HepG2 (cell line): ENCODE data around the gene EXOC3L2. TPM values are rescaled to one million over a fixed set of nuclear protein-coding genes. Genes with fewer than 3 reads are reported as not detected.

Experiments
- ATAC-seq: fragments of 200-7000 bp; cut with Tn5 transposase; 3 replicates; pipeline ENCODE4 v1.9.1; 2020; ENCODE audit warnings: mild to moderate bottlenecking, moderate library complexity
- BruUV-seq: library from RNA; stranded (reverse); fragments of 400-500 nt; replicated peaks from 2 replicates; lab custom pipeline; 2021; lab: Mats Ljungman, UMichigan
- CTCF ChIA-PET: fragments of 300-600 bp; formaldehyde crosslinking; extraction: SDS; loops from one replicate; lab custom pipeline; 2021; ENCODE audit warnings: low total read pairs, inconsistent platforms, low intra/inter-chr PET ratio; lab: Yijun Ruan, JAX
- POLR2A ChIA-PET: fragments of 350-600 bp; sonication (Branson Sonifier 250); formaldehyde crosslinking; loops from one replicate; lab custom pipeline; 2020; ENCODE audit warnings: antibody characterized with exemption, inconsistent platforms; lab: Yijun Ruan, JAX
- DNase-seq: peaks from one replicate; pipeline ENCODE4 v3.0.0-alpha.2; 2015; ENCODE audit warnings: low spot score
- FAIRE-seq: peaks from 3 replicates; lab custom pipeline; 2011; peaks lifted over from hg19 to GRCh38; lab: Jason Lieb, UNC
- H2AFZ ChIP-seq: one replicate; pipeline ENCODE4 v1.6.1; 2011; ENCODE audit warnings: low read length, inconsistent platforms
- H3K27ac ChIP-seq: fragments of 300-600 bp; 3 replicates; pipeline ENCODE4 v1.8.0; 2011; ENCODE audit warnings: mixed run types, mild to moderate bottlenecking, mixed read lengths, low read length, inconsistent platforms; ENCODE audit not compliant: insufficient read depth; ENCODE audit errors: extremely low read length
- H3K27me3 ChIP-seq, 2 experiments: fragments of 200-600 bp in 1 of 2; 2 replicates in 1 of 2; 3 replicates in 1 of 2; pipeline versions ENCODE4 v1.6.0 to v1.8.0; 2011; ENCODE audit warnings: low read length in 2 of 2, mild to moderate bottlenecking in 2 of 2, moderate library complexity in 2 of 2, inconsistent platforms in 1 of 2; ENCODE audit not compliant: insufficient read depth in 2 of 2, control insufficient read depth in 1 of 2
- H3K36me3 ChIP-seq, 2 experiments: fragments of 200-600 bp in 1 of 2; replicated peaks in 1 of 2; 2 replicates in 1 of 2; 3 replicates in 1 of 2; pipeline versions ENCODE4 v1.5.1 to v1.8.0; 2011; ENCODE audit warnings: low read length in 2 of 2, inconsistent platforms in 1 of 2; ENCODE audit not compliant: insufficient read depth in 2 of 2, control insufficient read depth in 1 of 2
- H3K4me1 ChIP-seq: 2 replicates; pipeline ENCODE4 v1.5.1; 2012; ENCODE audit warnings: low read length, inconsistent platforms; ENCODE audit not compliant: insufficient read depth
- H3K4me2 ChIP-seq: 2 replicates; pipeline ENCODE4 v1.6.0; 2011; ENCODE audit warnings: low read depth, low read length, inconsistent platforms
- H3K4me3 ChIP-seq, 3 experiments: fragments of 200-600 bp in 1 of 3; sonication (generic), shearing (Covaris generic) in 1 of 3; replicated peaks in 1 of 3; 2 replicates each; pipeline ENCODE4 v1.5.1; 2011 to 2016; ENCODE audit warnings: low read length in 3 of 3, inconsistent platforms in 2 of 3, low read depth in 2 of 3, mild to moderate bottlenecking in 2 of 3, control low read depth in 1 of 3, mixed read lengths in 1 of 3; ENCODE audit not compliant: insufficient read depth in 1 of 3
- H3K79me2 ChIP-seq: one replicate; pipeline ENCODE4 v1.6.1; 2011; ENCODE audit warnings: low read length, inconsistent platforms; ENCODE audit not compliant: insufficient read depth
- H3K9ac ChIP-seq: 2 replicates; pipeline ENCODE4 v1.6.0; 2011; ENCODE audit warnings: mild to moderate bottlenecking, low read depth, low read length, inconsistent platforms; ENCODE audit not compliant: insufficient read depth
- H3K9me3 ChIP-seq: 2 replicates; pipeline ENCODE4 v1.5.1; 2012; ENCODE audit warnings: mild to moderate bottlenecking, low read length
- H4K20me1 ChIP-seq: 2 replicates; pipeline ENCODE4 v1.6.0; 2011; ENCODE audit warnings: inconsistent platforms, mild to moderate bottlenecking, low read length, moderate library complexity; ENCODE audit not compliant: insufficient read depth
- CAMTA2 ChIP-seq: sonication (generic); formaldehyde crosslinking; IDR thresholded peaks from 2 replicates; pipeline ENCODE4 v1.4.0; 2020; ENCODE audit warnings: mild to moderate bottlenecking, missing genetic modification reagents, borderline replicate concordance
- MAFF ChIP-seq: IDR thresholded peaks from 2 replicates; pipeline ENCODE4 v1.6.1; 2011; ENCODE audit warnings: low read depth, low read length, improper control_type of control experiment
- MAFK ChIP-seq, 2 experiments: IDR thresholded peaks in 1 of 2; conservative IDR thresholded peaks in 1 of 2; 2 replicates each; pipeline ENCODE4 v1.6.1; 2011; ENCODE audit warnings: improper control_type of control experiment in 2 of 2, low read length in 2 of 2
- NFE2L2 ChIP-seq: fragments of 150-350 bp; IDR thresholded peaks from 2 replicates; pipeline ENCODE4 v1.6.1; 2014; ENCODE audit warnings: low read length
- POLR2AphosphoS5 ChIP-seq: IDR thresholded peaks from 2 replicates; pipeline ENCODE4 v1.6.1; 2012; ENCODE audit warnings: low read depth, low read length
- ZNF329 ChIP-seq: sonication (generic); formaldehyde crosslinking; IDR thresholded peaks from 2 replicates; pipeline ENCODE4 v1.9.0; 2021; ENCODE audit warnings: low read depth, mild to moderate bottlenecking, missing genetic modification reagents
- WGBS: methylation state at CpG from one replicate; pipeline ENCODE4 v1.1.6; 2017; ENCODE audit warnings: low lambda C conversion rate; 5-methylcytosine and 5-hydroxymethylcytosine counted together
- in situ Hi-C: cut with HindIII; loops from 2 replicates; pipeline ENCODE4 v1.10.0; 2017; ENCODE audit warnings: low pct_unique_long_range_greater_than_20kb; ENCODE audit not compliant: extremely low pct_ligation_motif_present
- intact Hi-C: fragments of 100-400 bp; cut with micrococcal nuclease; formaldehyde crosslinking; loops from one replicate; pipeline ENCODE4 v1.10.0; 2022; ENCODE audit not compliant: unreplicated experiment
- polyA plus RNA-seq, 8 experiments: library from polyadenylated mRNA; depleted of rRNA in 3 of 8; stranded (reverse) in 7 of 8; unstranded in 1 of 8; fragments of >200 nt; fragmentation: Illumina TruSeq in 4 of 8; extraction: Trizol in 4 of 8; gene quantifications; 2 replicates each; pipeline versions ENCODE4 v1.2.1 to v1.2.3, GENCODE V29; 2011 to 2016; ENCODE audit warnings: low read depth in 4 of 8, missing spikeins in 1 of 8, mixed read lengths in 1 of 8; ENCODE audit not compliant: insufficient read depth in 1 of 8
- total RNA-seq, 5 experiments: library from RNA; depleted of rRNA; stranded (reverse); fragments of >200 nt; fragmentation: Illumina TruSeq; extraction: Trizol; gene quantifications; 2 replicates each; pipeline ENCODE4 v1.2.3, GENCODE V29; 2016; ENCODE audit warnings: low read depth in 1 of 5
- TF ChIP-seq, protein P1 (sequence below): sonication (generic); formaldehyde crosslinking; IDR thresholded peaks from 2 replicates; pipeline ENCODE4 v1.4.0; 2020; ENCODE audit warnings: missing genetic modification reagents, borderline replicate concordance

The EXOC3L2 gene
- total and polyA plus RNA-seq, 2 of the 13 experiments (the other 11 are each of a cell fraction or from before 2014, with no cell fraction given), result 0.21 TPM; not detected in 1

DNA sequence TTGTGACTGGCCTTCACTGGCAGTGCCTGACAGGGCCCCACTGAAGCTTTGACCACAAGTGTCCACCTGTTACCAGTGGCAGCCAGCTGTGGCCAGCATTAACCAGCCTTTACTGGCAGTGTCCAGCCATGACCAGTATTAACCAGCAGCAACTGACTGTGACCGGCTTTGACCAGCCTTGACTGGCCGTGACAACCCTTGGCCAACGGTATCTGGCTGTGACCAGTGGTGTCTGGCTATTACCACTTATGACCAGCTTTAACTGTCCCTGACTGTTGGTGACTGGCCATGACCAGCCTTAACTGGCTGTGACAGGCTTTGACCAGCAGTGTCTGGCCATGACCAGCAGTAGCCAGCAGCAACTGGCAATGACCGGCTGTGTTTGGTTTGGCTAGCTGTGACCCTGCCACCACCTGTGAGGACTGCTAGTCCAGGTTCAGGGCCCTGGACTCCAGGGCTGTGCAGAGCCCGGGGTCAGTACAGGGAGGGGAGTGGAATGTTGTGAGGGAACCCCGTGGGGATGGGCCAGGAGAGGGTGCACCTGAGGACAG is 45.2 kb upstream of the EXOC3L2 start (continued):
- TF ChIP-seq, protein P1, sequence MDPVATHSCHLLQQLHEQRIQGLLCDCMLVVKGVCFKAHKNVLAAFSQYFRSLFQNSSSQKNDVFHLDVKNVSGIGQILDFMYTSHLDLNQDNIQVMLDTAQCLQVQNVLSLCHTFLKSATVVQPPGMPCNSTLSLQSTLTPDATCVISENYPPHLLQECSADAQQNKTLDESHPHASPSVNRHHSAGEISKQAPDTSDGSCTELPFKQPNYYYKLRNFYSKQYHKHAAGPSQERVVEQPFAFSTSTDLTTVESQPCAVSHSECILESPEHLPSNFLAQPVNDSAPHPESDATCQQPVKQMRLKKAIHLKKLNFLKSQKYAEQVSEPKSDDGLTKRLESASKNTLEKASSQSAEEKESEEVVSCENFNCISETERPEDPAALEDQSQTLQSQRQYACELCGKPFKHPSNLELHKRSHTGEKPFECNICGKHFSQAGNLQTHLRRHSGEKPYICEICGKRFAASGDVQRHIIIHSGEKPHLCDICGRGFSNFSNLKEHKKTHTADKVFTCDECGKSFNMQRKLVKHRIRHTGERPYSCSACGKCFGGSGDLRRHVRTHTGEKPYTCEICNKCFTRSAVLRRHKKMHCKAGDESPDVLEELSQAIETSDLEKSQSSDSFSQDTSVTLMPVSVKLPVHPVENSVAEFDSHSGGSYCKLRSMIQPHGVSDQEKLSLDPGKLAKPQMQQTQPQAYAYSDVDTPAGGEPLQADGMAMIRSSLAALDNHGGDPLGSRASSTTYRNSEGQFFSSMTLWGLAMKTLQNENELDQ (CRISPR knock-in tag), result no peak
- TF ChIP-seq CAMTA2 (CRISPR knock-in tag) (0 out of 2 replicates have a peak, but pooled peaks have one; percentile 38), POLR2AphosphoS5 (no peak)
- TF ChIP-seq, all 625 proteins: peak for 6

DNA sequence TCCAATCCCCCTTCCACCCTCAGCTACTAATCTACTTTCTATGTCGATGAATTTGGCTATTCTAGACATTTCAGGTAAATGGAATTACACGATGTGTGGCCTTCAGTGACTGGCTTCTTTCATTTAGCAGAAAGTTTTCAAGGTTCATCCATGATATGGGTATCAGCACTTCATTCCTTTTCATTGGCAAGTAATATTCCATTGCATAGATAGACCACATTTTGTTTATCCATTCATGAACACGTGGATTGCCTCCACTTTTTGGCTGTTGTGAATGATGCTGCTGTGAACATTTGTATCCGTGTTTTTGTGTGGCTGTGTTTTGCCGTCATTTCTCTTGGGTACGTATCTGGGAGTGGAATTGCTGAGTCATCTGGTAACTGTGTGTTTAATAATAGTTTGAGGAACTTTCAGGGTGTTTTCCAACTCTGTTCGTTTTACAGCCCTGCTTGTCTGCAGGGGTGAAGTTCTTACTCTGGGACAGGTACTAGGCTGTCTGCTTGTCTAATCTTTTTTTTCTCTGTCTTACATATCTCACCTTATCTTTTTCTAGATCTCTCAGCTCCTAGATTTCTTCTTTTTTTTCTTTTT is 38.3 kb upstream of the EXOC3L2 start:
- no peak overlapping the region for H2AFZ ChIP-seq
- H3K27ac ChIP-seq, result no peak overlapping the region
- intact Hi-C loops, result no loop called here
- no peak overlapping the region for H3K9ac ChIP-seq
- H3K79me2 ChIP-seq, result no peaks in the 10 kb centered on the region
- no peak overlapping the region for H3K4me2 ChIP-seq
- no peak overlapping the region for H3K4me3 ChIP-seq
- no TSS peak for BruUV-seq
- no peaks in the 10 kb centered on the region for H4K20me1 ChIP-seq
- H3K4me1 ChIP-seq, result peaks cover 15% of the 10 kb centered on the region
- ChIA-PET CTCF (no interaction called here), POLR2A (no interaction called here)
- DNase-seq (no peak), ATAC-seq (no peak)
- no peaks in the 10 kb centered on the region for H3K9me3 ChIP-seq
- peak; percentile 84 for TF ChIP-seq NFE2L2
- TF ChIP-seq ZNF329 (CRISPR knock-in tag), result no peak
- peak; percentile 58 to 79 for TF ChIP-seq MAFK (conservative IDR thresholded peaks at IDR 0.05 in 1 of 2, IDR thresholded peaks at IDR 0.05 in 1 of 2; ENCODE audit: low read length in 2 of 2)
- peak; percentile 59 for TF ChIP-seq MAFF
- TF ChIP-seq, all 625 proteins: peak for 3
- in situ Hi-C loops, result no loop called here
- WGBS, result 84% methylated on average over 7 of the region's 7 CpGs
- H3K36me3 ChIP-seq, result peaks cover 6 to 17% of the 10 kb centered on the region in 2 experiments; a peak in 4 of 5 replicates
- no peak for FAIRE-seq
- H3K27me3 ChIP-seq, result no peaks in the 10 kb centered on the region
